ENCODE measurements around the gene ARFGAP1. TPM values are rescaled to one million over a fixed set of nuclear protein-coding genes. Genes with fewer than 3 reads are reported as not detected.
A peak's percentile ranks its signal among the peaks of the same experiment; 100 is the strongest.

The ARFGAP1 gene
- total and polyA plus RNA-seq, 10 of the 15 experiments (the other 5 are each of a cell fraction or from before 2014, with no cell fraction given) = 0.45 to 79.9 (median 30.8) TPM

DNA sequence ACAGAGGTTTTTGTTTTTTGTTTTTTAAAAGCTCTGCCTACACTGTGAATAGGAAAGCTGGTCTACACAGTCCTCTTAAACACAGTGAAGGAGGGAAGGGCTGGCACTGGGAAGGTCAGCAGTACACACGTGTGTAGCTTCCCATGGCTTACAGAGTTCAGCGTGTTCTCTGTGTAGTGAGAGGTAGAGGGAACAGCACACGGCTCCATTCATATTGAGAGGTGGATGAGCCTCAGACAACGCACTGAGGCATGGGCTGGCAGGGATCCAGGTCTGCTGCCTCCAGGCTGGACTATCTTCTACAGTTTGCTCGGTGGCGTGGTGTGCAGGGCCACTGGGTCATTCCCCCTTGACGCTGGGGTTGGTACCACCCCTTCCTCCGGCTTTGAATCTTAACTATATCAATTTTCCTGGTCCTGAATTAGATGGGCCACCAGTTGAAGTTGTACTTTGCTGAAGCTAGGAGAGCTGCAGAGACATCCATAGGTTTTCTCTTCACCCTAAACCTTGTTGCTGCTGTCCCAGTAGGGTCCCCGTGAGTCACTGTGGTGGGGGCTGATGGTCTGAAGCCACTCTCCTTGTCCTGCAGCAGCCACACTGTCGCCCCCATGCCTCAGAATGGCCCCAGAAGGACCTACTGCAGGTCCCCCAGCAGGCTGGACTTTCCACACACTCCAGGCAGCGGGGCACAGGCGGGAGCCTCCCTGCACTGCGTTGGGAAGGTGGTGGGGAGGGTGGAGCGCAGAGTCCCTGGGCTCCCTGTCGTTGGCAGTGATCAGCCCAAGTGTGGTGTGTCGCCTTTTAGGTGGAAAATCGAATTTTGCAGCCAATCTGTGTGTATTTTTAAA, 2.0 kb downstream of the ARFGAP1 start:
- ChIA-PET CTCF (interaction anchor here (1.1 kb wide), 1 partner anchor 58 kb away, joined by 3 read pairs; no protein-coding TSS in a partner anchor), POLR2A (no interaction called here), SMC1A (ENCODE audit: uncharacterized antibody, unreplicated experiment) (no interaction called here), RAD21 (ENCODE audit: unreplicated experiment) (no interaction called here)
- no peak for ATAC-seq
- TF ChIP-seq RB1 (IDR thresholded peaks at IDR 0.05; ENCODE audit: borderline replicate concordance) = no peak
- TF ChIP-seq PML (IDR thresholded peaks at IDR 0.05; ENCODE audit: low read length) = no peak
- TF ChIP-seq, protein P1, sequence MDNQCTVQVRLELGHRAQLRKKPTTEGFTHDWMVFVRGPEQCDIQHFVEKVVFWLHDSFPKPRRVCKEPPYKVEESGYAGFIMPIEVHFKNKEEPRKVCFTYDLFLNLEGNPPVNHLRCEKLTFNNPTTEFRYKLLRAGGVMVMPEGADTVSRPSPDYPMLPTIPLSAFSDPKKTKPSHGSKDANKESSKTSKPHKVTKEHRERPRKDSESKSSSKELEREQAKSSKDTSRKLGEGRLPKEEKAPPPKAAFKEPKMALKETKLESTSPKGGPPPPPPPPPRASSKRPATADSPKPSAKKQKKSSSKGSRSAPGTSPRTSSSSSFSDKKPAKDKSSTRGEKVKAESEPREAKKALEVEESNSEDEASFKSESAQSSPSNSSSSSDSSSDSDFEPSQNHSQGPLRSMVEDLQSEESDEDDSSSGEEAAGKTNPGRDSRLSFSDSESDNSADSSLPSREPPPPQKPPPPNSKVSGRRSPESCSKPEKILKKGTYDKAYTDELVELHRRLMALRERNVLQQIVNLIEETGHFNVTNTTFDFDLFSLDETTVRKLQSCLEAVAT (IDR thresholded peaks at IDR 0.05) = no peak
- TF ChIP-seq POLR2A (IDR thresholded peaks at IDR 0.05; ENCODE audit: low read depth, low read length) = 0 out of 2 replicates have a peak, but pooled peaks have one; percentile 20
- Histone ChIP-seq H3K4me1 (ENCODE audit: control insufficient read depth, insufficient read depth, low read length) (peaks cover 3% of the 10 kb centered on the region), H3K9ac (ENCODE audit: control insufficient read depth, insufficient read depth, low read length) (peak overlapping the region; percentile 3; the same call in 1 of the 2 replicates), H3K4me2 (ENCODE audit: control insufficient read depth, insufficient read depth) (peak overlapping the region; percentile 24), H3K27ac (ENCODE audit: control insufficient read depth, insufficient read depth) (no peak overlapping the region), H3K79me2 (ENCODE audit: control insufficient read depth, insufficient read depth, low read length) (peaks cover 26% of the 10 kb centered on the region), H2AFZ (ENCODE audit: control insufficient read depth, low read depth, low read length) (no peak overlapping the region), H3K4me3 (peak overlapping the region; percentile 45), H3K27me3 (replicated peaks in 1 of 2; ENCODE audit: control insufficient read depth in 2 of 2, insufficient read depth in 2 of 2, low read length in 1 of 2) (no peaks in the 10 kb centered on the region), H3K36me3 (ENCODE audit: control insufficient read depth in 2 of 2, insufficient read depth in 2 of 2, low read length in 1 of 2) (peaks cover 5 to 12% of the 10 kb centered on the region in 2 experiments), H4K20me1 (ENCODE audit: control insufficient read depth, insufficient read depth) (no peaks in the 10 kb centered on the region), H3K9me3 (replicated peaks; ENCODE audit: control insufficient read depth, insufficient read depth, low read length) (no peaks in the 10 kb centered on the region)
- DNase-seq (ENCODE audit: low read depth, low spot score) = no peak
- intact Hi-C loops (cut with micrococcal nuclease; ENCODE audit: unreplicated experiment) = loop anchor here (5.0 kb wide), 1 partner anchor 52 kb away; no protein-coding TSS in a partner anchor
- WGBS (ENCODE audit: insufficient coverage, insufficient replicate concordance, low lambda C conversion rate, missing lambda C conversion rate) = 76% methylated on average over 17 of the region's 17 CpGs
- FAIRE-seq = no peak
- no TSS peak for BruUV-seq (replicated peaks)
- in situ Hi-C loops (cut with MboI) = no loop called here

- Histone ChIP-seq H3K4me1 (ENCODE audit: control insufficient read depth, insufficient read depth, low read length) (peaks cover 3% of the 10 kb centered on the region), H3K4me2 (ENCODE audit: control insufficient read depth, insufficient read depth) (no peak overlapping the region), H3K27me3 (replicated peaks in 1 of 2; ENCODE audit: control insufficient read depth in 2 of 2, insufficient read depth in 2 of 2, low read length in 1 of 2) (no peaks in the 10 kb centered on the region), H2AFZ (ENCODE audit: control insufficient read depth, low read depth, low read length) (no peak overlapping the region), H3K79me2 (ENCODE audit: control insufficient read depth, insufficient read depth, low read length) (peaks cover 26% of the 10 kb centered on the region), H3K4me3 (no peak overlapping the region), H3K9me3 (replicated peaks; ENCODE audit: control insufficient read depth, insufficient read depth, low read length) (no peaks in the 10 kb centered on the region), H4K20me1 (ENCODE audit: control insufficient read depth, insufficient read depth) (no peaks in the 10 kb centered on the region), H3K36me3 (ENCODE audit: control insufficient read depth in 2 of 2, insufficient read depth in 2 of 2, low read length in 1 of 2) (peaks cover 6 to 12% of the 10 kb centered on the region in 2 experiments), H3K9ac (ENCODE audit: control insufficient read depth, insufficient read depth, low read length) (no peak overlapping the region), H3K27ac (ENCODE audit: control insufficient read depth, insufficient read depth) (no peak overlapping the region)
- DNase-seq (ENCODE audit: low read depth, low spot score) (no peak), FAIRE-seq (no peak), ATAC-seq (no peak)
- 97% methylated on average over 16 of the region's 18 CpGs for WGBS (ENCODE audit: insufficient coverage, insufficient replicate concordance, low lambda C conversion rate, missing lambda C conversion rate)
- BruUV-seq (replicated peaks) = no TSS peak
- ChIA-PET POLR2A (no interaction called here), SMC1A (ENCODE audit: uncharacterized antibody, unreplicated experiment) (no interaction called here), CTCF (interaction anchor here (2.0 kb wide), 1 partner anchor 52 kb away, joined by 5 read pairs; no protein-coding TSS in a partner anchor), RAD21 (ENCODE audit: unreplicated experiment) (no interaction called here)
- intact Hi-C loops (cut with micrococcal nuclease; ENCODE audit: unreplicated experiment) (no loop called here), in situ Hi-C loops (cut with MboI) (no loop called here)
- TF ChIP-seq, protein P2, sequence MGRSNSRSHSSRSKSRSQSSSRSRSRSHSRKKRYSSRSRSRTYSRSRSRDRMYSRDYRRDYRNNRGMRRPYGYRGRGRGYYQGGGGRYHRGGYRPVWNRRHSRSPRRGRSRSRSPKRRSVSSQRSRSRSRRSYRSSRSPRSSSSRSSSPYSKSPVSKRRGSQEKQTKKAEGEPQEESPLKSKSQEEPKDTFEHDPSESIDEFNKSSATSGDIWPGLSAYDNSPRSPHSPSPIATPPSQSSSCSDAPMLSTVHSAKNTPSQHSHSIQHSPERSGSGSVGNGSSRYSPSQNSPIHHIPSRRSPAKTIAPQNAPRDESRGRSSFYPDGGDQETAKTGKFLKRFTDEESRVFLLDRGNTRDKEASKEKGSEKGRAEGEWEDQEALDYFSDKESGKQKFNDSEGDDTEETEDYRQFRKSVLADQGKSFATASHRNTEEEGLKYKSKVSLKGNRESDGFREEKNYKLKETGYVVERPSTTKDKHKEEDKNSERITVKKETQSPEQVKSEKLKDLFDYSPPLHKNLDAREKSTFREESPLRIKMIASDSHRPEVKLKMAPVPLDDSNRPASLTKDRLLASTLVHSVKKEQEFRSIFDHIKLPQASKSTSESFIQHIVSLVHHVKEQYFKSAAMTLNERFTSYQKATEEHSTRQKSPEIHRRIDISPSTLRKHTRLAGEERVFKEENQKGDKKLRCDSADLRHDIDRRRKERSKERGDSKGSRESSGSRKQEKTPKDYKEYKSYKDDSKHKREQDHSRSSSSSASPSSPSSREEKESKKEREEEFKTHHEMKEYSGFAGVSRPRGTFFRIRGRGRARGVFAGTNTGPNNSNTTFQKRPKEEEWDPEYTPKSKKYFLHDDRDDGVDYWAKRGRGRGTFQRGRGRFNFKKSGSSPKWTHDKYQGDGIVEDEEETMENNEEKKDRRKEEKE (IDR thresholded peaks at IDR 0.05) = no peak
- TF ChIP-seq SUPT20H (IDR thresholded peaks at IDR 0.05; ENCODE audit: borderline replicate concordance, control insufficient read depth, low read depth, low read length) (no peak), NFXL1 (IDR thresholded peaks at IDR 0.05; ENCODE audit: borderline replicate concordance) (no peak), GATAD2B (conservative IDR thresholded peaks at IDR 0.05; ENCODE audit: low read depth) (no peak)
- TF ChIP-seq, protein P3, sequence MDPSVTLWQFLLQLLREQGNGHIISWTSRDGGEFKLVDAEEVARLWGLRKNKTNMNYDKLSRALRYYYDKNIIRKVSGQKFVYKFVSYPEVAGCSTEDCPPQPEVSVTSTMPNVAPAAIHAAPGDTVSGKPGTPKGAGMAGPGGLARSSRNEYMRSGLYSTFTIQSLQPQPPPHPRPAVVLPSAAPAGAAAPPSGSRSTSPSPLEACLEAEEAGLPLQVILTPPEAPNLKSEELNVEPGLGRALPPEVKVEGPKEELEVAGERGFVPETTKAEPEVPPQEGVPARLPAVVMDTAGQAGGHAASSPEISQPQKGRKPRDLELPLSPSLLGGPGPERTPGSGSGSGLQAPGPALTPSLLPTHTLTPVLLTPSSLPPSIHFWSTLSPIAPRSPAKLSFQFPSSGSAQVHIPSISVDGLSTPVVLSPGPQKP (IDR thresholded peaks at IDR 0.05; ENCODE audit: low read depth, low read length) = no peak
Observed at GRCh38 chr20:63275825-63276224, 3.2 kb downstream of the ARFGAP1 start.

Data from GM12878 (cell line).